K562 (cell line): ENCODE data around the gene BLCAP. TPM values are rescaled to one million over a fixed set of nuclear protein-coding genes. Genes with fewer than 3 reads are reported as not detected.

Experiments
- CBFA2T2 ChIP-seq: fragments of 450-650 bp; conservative IDR thresholded peaks from 2 replicates; pipeline ENCODE4 v1.6.1; 2017; ENCODE audit warnings: mild to moderate bottlenecking
- CC2D1A ChIP-seq: fragments of 450-650 bp; IDR thresholded peaks from 2 replicates; pipeline ENCODE4 v1.6.1; 2017; ENCODE audit warnings: mild to moderate bottlenecking
- CLOCK ChIP-seq: fragments of 250-450 bp; sonication (Bioruptor Pico); IDR thresholded peaks from 2 replicates; pipeline ENCODE4 v1.4.0; 2020; ENCODE audit warnings: mild to moderate bottlenecking, moderate library complexity, borderline replicate concordance
- E2F6 ChIP-seq, 2 experiments: IDR thresholded peaks; 2 replicates each; pipeline ENCODE4 v1.6.1; 2011; ENCODE audit warnings: borderline replicate concordance in 1 of 2, control low read depth in 1 of 2, low read depth in 1 of 2, low read length in 1 of 2, mild to moderate bottlenecking in 1 of 2, mixed read lengths in 1 of 2, moderate library complexity in 1 of 2; ENCODE audit not compliant: insufficient read depth in 1 of 2, insufficient read length in 1 of 2, poor library complexity in 1 of 2, severe bottlenecking in 1 of 2; ENCODE audit errors: extremely low read depth in 1 of 2
- FOXM1 ChIP-seq, 2 experiments: fragments of 450-650 bp in 1 of 2; sonication (generic) in 1 of 2; formaldehyde crosslinking in 1 of 2; IDR thresholded peaks; 2 replicates each; pipeline versions ENCODE4 v1.6.1 to v1.9.0; 2017 to 2022; ENCODE audit warnings: low read depth in 2 of 2, mild to moderate bottlenecking in 2 of 2, missing genetic modification reagents in 1 of 2, moderate library complexity in 1 of 2
- GABPA ChIP-seq: fragments of 200-800 bp; sonication (Bioruptor generic); conservative IDR thresholded peaks from 2 replicates; pipeline ENCODE4 v1.6.1; 2016; ENCODE audit warnings: low read depth, missing genetic modification characterization, missing compliant biosample characterization
- HDAC8 ChIP-seq: fragments of 450-650 bp; IDR thresholded peaks from 2 replicates; pipeline ENCODE4 v1.6.1; 2016; ENCODE audit warnings: mild to moderate bottlenecking, missing genetic modification characterization, moderate library complexity, missing compliant biosample characterization
- HLTF ChIP-seq: fragments of 450-650 bp; IDR thresholded peaks from 2 replicates; pipeline ENCODE4 v1.6.1; 2016
- KAT2B ChIP-seq: IDR thresholded peaks from one replicate; pipeline ENCODE4 v1.6.1; 2012; ENCODE audit warnings: low read depth, mild to moderate bottlenecking, control low read depth, inconsistent platforms, low read length, moderate library complexity
- MAFF ChIP-seq: IDR thresholded peaks from 2 replicates; pipeline ENCODE4 v1.6.1; 2012; ENCODE audit warnings: low read length, improper control_type of control experiment
- MEF2A ChIP-seq: IDR thresholded peaks from 2 replicates; pipeline ENCODE4 v1.6.1; 2011; ENCODE audit warnings: low read depth, mild to moderate bottlenecking, low read length, moderate library complexity; ENCODE audit not compliant: control insufficient read depth
- POLR2AphosphoS2 ChIP-seq: IDR thresholded peaks from 2 replicates; pipeline ENCODE4 v1.6.1; 2012; ENCODE audit warnings: low read length, improper control_type of control experiment
- POLR3A ChIP-seq: IDR thresholded peaks from 2 replicates; pipeline ENCODE4 v1.6.1; 2011; ENCODE audit warnings: borderline replicate concordance, mild to moderate bottlenecking, moderate library complexity; ENCODE audit not compliant: insufficient read length, insufficient read depth; ENCODE audit errors: extremely low read depth
- RBM39 ChIP-seq: fragments of 200-400 bp; formaldehyde crosslinking; optimal IDR thresholded peaks from 2 replicates; pipeline ENCODE3; 2018; ENCODE audit warnings: low read depth, low read length
- RFX1 ChIP-seq: fragments of 450-650 bp; IDR thresholded peaks from 2 replicates; pipeline ENCODE4 v1.6.1; 2016; ENCODE audit warnings: mild to moderate bottlenecking, moderate library complexity
- ZNF224 ChIP-seq: sonication (generic); formaldehyde crosslinking; IDR thresholded peaks from 2 replicates; pipeline ENCODE4 v1.8.0; 2022; ENCODE audit warnings: mild to moderate bottlenecking, missing genetic modification reagents
- ZNF780A ChIP-seq: fragments of 250-450 bp; sonication (Bioruptor Pico); IDR thresholded peaks from 2 replicates; pipeline ENCODE4 v1.5.0; 2021; ENCODE audit warnings: mild to moderate bottlenecking
- ZNF830 ChIP-seq: fragments of 250-450 bp; sonication (Bioruptor Pico); IDR thresholded peaks from 2 replicates; pipeline ENCODE4 v1.5.0; 2021; ENCODE audit warnings: mild to moderate bottlenecking
- polyA plus RNA-seq, 8 experiments: library from polyadenylated mRNA; depleted of rRNA in 4 of 8; stranded (reverse) in 5 of 8; unstranded in 3 of 8; fragments of >200 nt; fragmentation: Nextera tagmentation in 2 of 8; fragmentation: Illumina TruSeq in 1 of 8; extraction: Ambion mirVana in 2 of 8; extraction: Trizol in 1 of 8; gene quantifications; 2 replicates each; pipeline versions ENCODE4 v1.2.1 to v1.2.3, GENCODE V29; 2011 to 2014; ENCODE audit warnings: inconsistent platforms in 1 of 8, missing spikeins in 1 of 8
- total RNA-seq, 7 experiments: library from RNA; depleted of rRNA in 6 of 7; stranded (reverse); fragments of >200 nt in 6 of 7; fragmentation: Illumina TruSeq in 2 of 7; extraction: Trizol in 2 of 7; gene quantifications; 2 replicates each; pipeline versions ENCODE4 v1.2.1 to v1.2.3, GENCODE V29; 2011 to 2021; ENCODE audit warnings: low replicate concordance in 1 of 7
- TF ChIP-seq, protein P1 (sequence below), 2 experiments: fragments of 200-800 bp in 1 of 2; sonication (Bioruptor generic) in 1 of 2; sonication (generic) in 1 of 2; formaldehyde crosslinking in 1 of 2; IDR thresholded peaks in 1 of 2; conservative IDR thresholded peaks in 1 of 2; 2 replicates each; pipeline versions ENCODE4 v1.5.0 to v1.6.1; 2016 to 2020; ENCODE audit warnings: missing compliant biosample characterization in 1 of 2, missing genetic modification characterization in 1 of 2, missing genetic modification reagents in 1 of 2
- TF ChIP-seq, protein P2 (sequence below): fragments of 450-650 bp; formaldehyde crosslinking; IDR thresholded peaks from 2 replicates; pipeline ENCODE4 v1.4.0; 2022; ENCODE audit warnings: missing genetic modification characterization

The BLCAP gene
- total and polyA plus RNA-seq, 9 of the 15 experiments (the other 6 are each of a cell fraction or from before 2014, with no cell fraction given) = 16.9 to 41.5 (median 27.6) TPM

GRCh38 chr20:37527638-37528445 is at the start of gene BLCAP (continued):
- TF ChIP-seq, protein P1, sequence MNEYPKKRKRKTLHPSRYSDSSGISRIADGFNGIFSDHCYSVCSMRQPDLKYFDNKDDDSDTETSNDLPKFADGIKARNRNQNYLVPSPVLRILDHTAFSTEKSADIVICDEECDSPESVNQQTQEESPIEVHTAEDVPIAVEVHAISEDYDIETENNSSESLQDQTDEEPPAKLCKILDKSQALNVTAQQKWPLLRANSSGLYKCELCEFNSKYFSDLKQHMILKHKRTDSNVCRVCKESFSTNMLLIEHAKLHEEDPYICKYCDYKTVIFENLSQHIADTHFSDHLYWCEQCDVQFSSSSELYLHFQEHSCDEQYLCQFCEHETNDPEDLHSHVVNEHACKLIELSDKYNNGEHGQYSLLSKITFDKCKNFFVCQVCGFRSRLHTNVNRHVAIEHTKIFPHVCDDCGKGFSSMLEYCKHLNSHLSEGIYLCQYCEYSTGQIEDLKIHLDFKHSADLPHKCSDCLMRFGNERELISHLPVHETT (CRISPR knock-in tag; conservative IDR thresholded peaks at IDR 0.05 in 1 of 2, IDR thresholded peaks at IDR 0.05 in 1 of 2) = peak in 1 of 2 experiments; percentile 30; a peak in 1 of 4 replicates
- TF ChIP-seq POLR3A = no peak
- TF ChIP-seq POLR2AphosphoS2 = peak; percentile 58; the same call in 1 of the 2 replicates
- peak; percentile 58; the same call in 1 of the 2 replicates for TF ChIP-seq FOXM1 (IDR thresholded peaks at IDR 0.05; ENCODE audit: low read depth)
- TF ChIP-seq FOXM1 (CRISPR knock-in tag; IDR thresholded peaks at IDR 0.05; ENCODE audit: low read depth) = no peak
- no peak for TF ChIP-seq CBFA2T2
- no peak for TF ChIP-seq CLOCK (CRISPR knock-in tag)
- TF ChIP-seq CC2D1A = no peak; the same call in 1 of the 2 replicates
- TF ChIP-seq ZNF224 = no peak
- peak; percentile 85 to 90 for TF ChIP-seq E2F6 (IDR thresholded peaks at IDR 0.05; ENCODE audit: borderline replicate concordance in 1 of 2, extremely low read depth in 1 of 2, insufficient read depth in 1 of 2, insufficient read length in 1 of 2, low read depth in 1 of 2, low read length in 1 of 2, poor library complexity in 1 of 2, severe bottlenecking in 1 of 2)
- TF ChIP-seq RFX1 = no peak
- TF ChIP-seq HLTF = no peak
- TF ChIP-seq ZNF780A = no peak
- TF ChIP-seq, protein P2, sequence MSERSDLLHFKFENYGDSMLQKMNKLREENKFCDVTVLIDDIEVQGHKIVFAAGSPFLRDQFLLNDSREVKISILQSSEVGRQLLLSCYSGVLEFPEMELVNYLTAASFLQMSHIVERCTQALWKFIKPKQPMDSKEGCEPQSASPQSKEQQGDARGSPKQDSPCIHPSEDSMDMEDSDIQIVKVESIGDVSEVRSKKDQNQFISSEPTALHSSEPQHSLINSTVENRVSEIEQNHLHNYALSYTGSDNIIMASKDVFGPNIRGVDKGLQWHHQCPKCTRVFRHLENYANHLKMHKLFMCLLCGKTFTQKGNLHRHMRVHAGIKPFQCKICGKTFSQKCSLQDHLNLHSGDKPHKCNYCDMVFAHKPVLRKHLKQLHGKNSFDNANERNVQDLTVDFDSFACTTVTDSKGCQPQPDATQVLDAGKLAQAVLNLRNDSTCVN (CRISPR knock-in tag) = 0 out of 2 replicates have a peak, but pooled peaks have one; percentile 32
- TF ChIP-seq MEF2A = no peak
- no peak for TF ChIP-seq ZNF830 (CRISPR knock-in tag)
- peak; percentile 33; the same call in 1 of the 2 replicates for TF ChIP-seq GABPA (tag)
- no peak for TF ChIP-seq RBM39
- no peak for TF ChIP-seq KAT2B
- TF ChIP-seq MAFF = no peak
- no peak; the same call in 1 of the 2 replicates for TF ChIP-seq HDAC8
